Stimulated activated CD8-positive, alpha-beta memory T cell treated with anti-CD3 and anti-CD28 coated beads, Interleukin-12 subunit alpha, Interleukin-12 subunit beta, amount 100 ng/mL, for 4 hours (primary cell): ENCODE measurements around the gene MEOX1.

Experiments used
- DNase-seq: peaks from one replicate; pipeline ENCODE4 v3.0.0-alpha.2; 2020; ENCODE audit warnings: low read depth

The MEOX1 gene

GRCh38 chr17:43591001-43591400 is 70.7 kb downstream of the MEOX1 start:
- DNase-seq, result no peak
